ENCODE measurements around the gene HIVEP1.

DNA sequence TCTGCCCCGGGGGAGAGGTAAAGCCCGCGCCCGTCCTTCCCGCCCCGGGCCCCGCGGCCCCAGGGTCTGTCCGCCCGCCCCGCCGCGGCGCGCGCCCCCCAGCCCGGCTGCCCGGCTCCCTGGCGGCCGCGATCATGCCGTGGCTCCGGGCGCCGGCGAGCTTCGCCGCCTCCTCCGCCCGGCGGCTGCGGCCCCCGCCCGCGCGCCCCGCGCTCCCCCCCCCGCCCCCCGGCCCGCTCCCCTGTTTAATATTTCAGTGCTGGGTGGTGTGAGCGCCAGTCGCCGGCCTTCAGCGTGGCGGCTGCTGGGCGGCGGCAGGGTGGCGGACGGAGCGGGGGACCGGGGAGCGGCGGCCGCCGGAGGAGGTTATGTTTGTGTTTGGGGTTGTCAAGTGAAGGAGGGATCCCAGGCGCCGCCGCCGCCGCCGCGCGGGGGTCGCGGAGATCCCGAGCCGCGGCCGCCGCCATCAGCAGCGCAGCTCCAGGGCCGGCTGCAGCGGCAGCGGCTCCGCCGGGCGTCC, at the start of gene HIVEP1:
- TF ChIP-seq, protein P1, sequence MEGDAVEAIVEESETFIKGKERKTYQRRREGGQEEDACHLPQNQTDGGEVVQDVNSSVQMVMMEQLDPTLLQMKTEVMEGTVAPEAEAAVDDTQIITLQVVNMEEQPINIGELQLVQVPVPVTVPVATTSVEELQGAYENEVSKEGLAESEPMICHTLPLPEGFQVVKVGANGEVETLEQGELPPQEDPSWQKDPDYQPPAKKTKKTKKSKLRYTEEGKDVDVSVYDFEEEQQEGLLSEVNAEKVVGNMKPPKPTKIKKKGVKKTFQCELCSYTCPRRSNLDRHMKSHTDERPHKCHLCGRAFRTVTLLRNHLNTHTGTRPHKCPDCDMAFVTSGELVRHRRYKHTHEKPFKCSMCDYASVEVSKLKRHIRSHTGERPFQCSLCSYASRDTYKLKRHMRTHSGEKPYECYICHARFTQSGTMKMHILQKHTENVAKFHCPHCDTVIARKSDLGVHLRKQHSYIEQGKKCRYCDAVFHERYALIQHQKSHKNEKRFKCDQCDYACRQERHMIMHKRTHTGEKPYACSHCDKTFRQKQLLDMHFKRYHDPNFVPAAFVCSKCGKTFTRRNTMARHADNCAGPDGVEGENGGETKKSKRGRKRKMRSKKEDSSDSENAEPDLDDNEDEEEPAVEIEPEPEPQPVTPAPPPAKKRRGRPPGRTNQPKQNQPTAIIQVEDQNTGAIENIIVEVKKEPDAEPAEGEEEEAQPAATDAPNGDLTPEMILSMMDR (IDR thresholded peaks at IDR 0.05) = no peak
- no peak for TF ChIP-seq FOXJ3 (CRISPR knock-in tag; IDR thresholded peaks at IDR 0.05; ENCODE audit: borderline replicate concordance)

All from WTC11 (cell line).